GM23338 (cell line): ENCODE data around the gene JAKMIP1. TPM values are rescaled to one million over a fixed set of nuclear protein-coding genes. Genes with fewer than 3 reads are reported as not detected.

Experiments
- ATAC-seq: fragments of 200-7000 bp; cut with Tn5 transposase; 3 replicates; pipeline ENCODE4 v1.9.1; 2020
- DNase-seq: peaks from one replicate; pipeline ENCODE4 v3.0.0-alpha.2; 2015; ENCODE audit warnings: low spot score
- H2AFZ ChIP-seq: fragments of 200-600 bp; sonication (generic); 2 replicates; pipeline ENCODE4 v1.8.0; 2016; ENCODE audit warnings: antibody characterized with exemption, mild to moderate bottlenecking, moderate library complexity
- H3F3A ChIP-seq: fragments of 200-600 bp; sonication (generic); replicated peaks from 2 replicates; pipeline ENCODE4 v1.8.0; 2017; ENCODE audit warnings: antibody characterized with exemption, mixed run types, low read depth
- H3K27ac ChIP-seq: fragments of 200-600 bp; sonication (generic); 2 replicates; pipeline ENCODE4 v1.6.1; 2016; ENCODE audit warnings: low read depth
- H3K27me3 ChIP-seq: fragments of 200-600 bp; sonication (generic); 2 replicates; pipeline ENCODE4 v1.8.0; 2016; ENCODE audit warnings: mild to moderate bottlenecking, mixed run types, moderate library complexity; ENCODE audit not compliant: insufficient read depth
- H3K36me3 ChIP-seq: fragments of 200-600 bp; sonication (generic); 2 replicates; pipeline ENCODE4 v1.8.0; 2016; ENCODE audit warnings: mild to moderate bottlenecking; ENCODE audit not compliant: insufficient read depth
- H3K4me1 ChIP-seq: fragments of 200-600 bp; sonication (generic); 2 replicates; pipeline ENCODE4 v1.8.0; 2016; ENCODE audit warnings: mild to moderate bottlenecking, moderate library complexity; ENCODE audit not compliant: insufficient read depth
- H3K4me2 ChIP-seq: fragments of 200-600 bp; sonication (generic); 2 replicates; pipeline ENCODE4 v1.7.1; 2017; ENCODE audit warnings: mixed run types
- H3K4me3 ChIP-seq: fragments of 200-600 bp; sonication (generic); 2 replicates; pipeline ENCODE4 v1.6.1; 2016; ENCODE audit warnings: mixed run types
- H3K79me2 ChIP-seq: fragments of 200-600 bp; sonication (generic); replicated peaks from 2 replicates; pipeline ENCODE4 v1.8.0; 2017; ENCODE audit warnings: mild to moderate bottlenecking; ENCODE audit not compliant: insufficient read depth
- H3K9me2 ChIP-seq: fragments of 200-600 bp; sonication (generic); 2 replicates; pipeline ENCODE4 v1.8.0; 2017; ENCODE audit not compliant: insufficient read depth
- H4K20me1 ChIP-seq: fragments of 200-600 bp; sonication (generic); replicated peaks from 2 replicates; pipeline ENCODE4 v1.8.0; 2017; ENCODE audit warnings: mild to moderate bottlenecking; ENCODE audit not compliant: insufficient read depth
- H3K27ac Mint-ChIP-seq: 2 replicates; pipeline ENCODE4 v1.8.0; 2020; ENCODE audit warnings: inconsistent platforms, mild to moderate bottlenecking, moderate library complexity, mixed read lengths
- H3K27me3 Mint-ChIP-seq: 3 replicates; pipeline ENCODE4 v1.8.0; 2022; ENCODE audit warnings: low read depth, mild to moderate bottlenecking, moderate library complexity, mixed read lengths, inconsistent platforms; ENCODE audit not compliant: insufficient read depth, poor library complexity
- H3K36me3 Mint-ChIP-seq: 3 replicates; pipeline ENCODE4 v1.8.0; 2021; ENCODE audit warnings: low read depth, mild to moderate bottlenecking, inconsistent platforms, moderate library complexity, mixed read lengths
- H3K4me1 Mint-ChIP-seq: 3 replicates; pipeline ENCODE4 v1.8.0; 2020; ENCODE audit warnings: mild to moderate bottlenecking, inconsistent platforms, mixed read lengths
- H3K4me3 Mint-ChIP-seq: 3 replicates; pipeline ENCODE4 v1.8.0; 2021; ENCODE audit warnings: moderate library complexity, mild to moderate bottlenecking, inconsistent platforms, mixed read lengths
- H3K9me3 Mint-ChIP-seq: 3 replicates; pipeline ENCODE4 v1.8.0; 2020; ENCODE audit warnings: moderate library complexity, mild to moderate bottlenecking, inconsistent platforms, mixed read lengths
- CREB1 ChIP-seq: fragments of 250-450 bp; sonication (Bioruptor Pico); IDR thresholded peaks from 2 replicates; pipeline ENCODE4 v1.5.0; 2020; ENCODE audit warnings: low read depth, mild to moderate bottlenecking, moderate library complexity
- EZH2phosphoT487 ChIP-seq: fragments of 200-600 bp; sonication (generic); IDR thresholded peaks from one replicate; pipeline ENCODE4 v1.8.1; 2018; ENCODE audit warnings: antibody characterized with exemption; ENCODE audit not compliant: unreplicated experiment
- JUNB ChIP-seq: IDR thresholded peaks from one replicate; pipeline ENCODE4 v1.6.1; 2016; ENCODE audit warnings: antibody characterized with exemption; ENCODE audit not compliant: unreplicated experiment
- POLR2AphosphoS5 ChIP-seq: IDR thresholded peaks from 2 replicates; pipeline ENCODE4 v1.6.1; 2016; ENCODE audit warnings: antibody characterized with exemption, low read depth
- STAT1 ChIP-seq: IDR thresholded peaks from one replicate; pipeline ENCODE4 v1.6.1; 2016; ENCODE audit warnings: antibody characterized with exemption; ENCODE audit not compliant: unreplicated experiment
- ZNF114 ChIP-seq: fragments of 250-450 bp; sonication (Bioruptor Pico); IDR thresholded peaks from 2 replicates; pipeline ENCODE4 v1.5.0; 2020; ENCODE audit warnings: mild to moderate bottlenecking, moderate library complexity
- polyA plus RNA-seq: library from polyadenylated mRNA; unstranded; fragments of >200 nt; fragmentation: Nextera tagmentation; extraction: Ambion mirVana; gene quantifications from 2 replicates; pipeline ENCODE4 v1.2.1, GENCODE V29; 2016
- total RNA-seq: library from RNA; depleted of rRNA; stranded (reverse); fragments of >200 nt; shearing (Covaris generic); gene quantifications from 2 replicates; pipeline ENCODE4 v1.2.3, GENCODE V29; 2014
- TF ChIP-seq, protein P1 (sequence below): IDR thresholded peaks from one replicate; pipeline ENCODE4 v1.6.1; 2018; ENCODE audit warnings: antibody characterized with exemption; ENCODE audit not compliant: unreplicated experiment
- TF ChIP-seq, protein P2 (sequence below): fragments of 250-450 bp; sonication (Bioruptor Pico); IDR thresholded peaks from 2 replicates; pipeline ENCODE4 v1.5.0; 2020; ENCODE audit warnings: mild to moderate bottlenecking, moderate library complexity
- TF ChIP-seq, protein P3 (sequence below), 2 experiments: fragments of 200-600 bp in 1 of 2; sonication (generic) in 1 of 2; conservative IDR thresholded peaks; 2 replicates each; pipeline versions ENCODE4 v1.5.1 to v1.6.1; 2016 to 2017; ENCODE audit warnings: antibody characterized with exemption in 2 of 2, low read depth in 2 of 2, mild to moderate bottlenecking in 2 of 2, moderate library complexity in 1 of 2

The JAKMIP1 gene
- total and polyA plus RNA-seq, 2 experiments from 2014 or later: 4.6 to 5.1 TPM

- Mint-ChIP-seq H3K27ac (no peak overlapping the region), H3K9me3 (peaks cover 6% of the 10 kb centered on the region; the same call in 1 of the 3 replicates), H3K4me3 (no peak overlapping the region), H3K27me3 (no peaks in the 10 kb centered on the region), H3K36me3 (peaks cover 17% of the 10 kb centered on the region), H3K4me1 (peaks cover 14% of the 10 kb centered on the region)
- DNase-seq: no peak
- Histone ChIP-seq H2AFZ (no peak overlapping the region), H3K36me3 (0 out of 2 replicates have a peak, but pooled peaks cover 4% of the 10 kb centered on the region), H3K27ac (no peak overlapping the region), H3K4me1 (peaks cover 9% of the 10 kb centered on the region), H3K9me2 (no peaks in the 10 kb centered on the region), H3F3A (no peaks in the 10 kb centered on the region), H3K4me3 (no peak overlapping the region), H3K4me2 (no peak overlapping the region), H3K27me3 (no peaks in the 10 kb centered on the region), H3K79me2 (no peaks in the 10 kb centered on the region), H4K20me1 (no peaks in the 10 kb centered on the region; the same call in 1 of the 2 replicates)
- ATAC-seq: no peak
- TF ChIP-seq, protein P1, sequence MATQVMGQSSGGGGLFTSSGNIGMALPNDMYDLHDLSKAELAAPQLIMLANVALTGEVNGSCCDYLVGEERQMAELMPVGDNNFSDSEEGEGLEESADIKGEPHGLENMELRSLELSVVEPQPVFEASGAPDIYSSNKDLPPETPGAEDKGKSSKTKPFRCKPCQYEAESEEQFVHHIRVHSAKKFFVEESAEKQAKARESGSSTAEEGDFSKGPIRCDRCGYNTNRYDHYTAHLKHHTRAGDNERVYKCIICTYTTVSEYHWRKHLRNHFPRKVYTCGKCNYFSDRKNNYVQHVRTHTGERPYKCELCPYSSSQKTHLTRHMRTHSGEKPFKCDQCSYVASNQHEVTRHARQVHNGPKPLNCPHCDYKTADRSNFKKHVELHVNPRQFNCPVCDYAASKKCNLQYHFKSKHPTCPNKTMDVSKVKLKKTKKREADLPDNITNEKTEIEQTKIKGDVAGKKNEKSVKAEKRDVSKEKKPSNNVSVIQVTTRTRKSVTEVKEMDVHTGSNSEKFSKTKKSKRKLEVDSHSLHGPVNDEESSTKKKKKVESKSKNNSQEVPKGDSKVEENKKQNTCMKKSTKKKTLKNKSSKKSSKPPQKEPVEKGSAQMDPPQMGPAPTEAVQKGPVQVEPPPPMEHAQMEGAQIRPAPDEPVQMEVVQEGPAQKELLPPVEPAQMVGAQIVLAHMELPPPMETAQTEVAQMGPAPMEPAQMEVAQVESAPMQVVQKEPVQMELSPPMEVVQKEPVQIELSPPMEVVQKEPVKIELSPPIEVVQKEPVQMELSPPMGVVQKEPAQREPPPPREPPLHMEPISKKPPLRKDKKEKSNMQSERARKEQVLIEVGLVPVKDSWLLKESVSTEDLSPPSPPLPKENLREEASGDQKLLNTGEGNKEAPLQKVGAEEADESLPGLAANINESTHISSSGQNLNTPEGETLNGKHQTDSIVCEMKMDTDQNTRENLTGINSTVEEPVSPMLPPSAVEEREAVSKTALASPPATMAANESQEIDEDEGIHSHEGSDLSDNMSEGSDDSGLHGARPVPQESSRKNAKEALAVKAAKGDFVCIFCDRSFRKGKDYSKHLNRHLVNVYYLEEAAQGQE: no peak
- TF ChIP-seq POLR2AphosphoS5: no peak
- TF ChIP-seq, protein P2, sequence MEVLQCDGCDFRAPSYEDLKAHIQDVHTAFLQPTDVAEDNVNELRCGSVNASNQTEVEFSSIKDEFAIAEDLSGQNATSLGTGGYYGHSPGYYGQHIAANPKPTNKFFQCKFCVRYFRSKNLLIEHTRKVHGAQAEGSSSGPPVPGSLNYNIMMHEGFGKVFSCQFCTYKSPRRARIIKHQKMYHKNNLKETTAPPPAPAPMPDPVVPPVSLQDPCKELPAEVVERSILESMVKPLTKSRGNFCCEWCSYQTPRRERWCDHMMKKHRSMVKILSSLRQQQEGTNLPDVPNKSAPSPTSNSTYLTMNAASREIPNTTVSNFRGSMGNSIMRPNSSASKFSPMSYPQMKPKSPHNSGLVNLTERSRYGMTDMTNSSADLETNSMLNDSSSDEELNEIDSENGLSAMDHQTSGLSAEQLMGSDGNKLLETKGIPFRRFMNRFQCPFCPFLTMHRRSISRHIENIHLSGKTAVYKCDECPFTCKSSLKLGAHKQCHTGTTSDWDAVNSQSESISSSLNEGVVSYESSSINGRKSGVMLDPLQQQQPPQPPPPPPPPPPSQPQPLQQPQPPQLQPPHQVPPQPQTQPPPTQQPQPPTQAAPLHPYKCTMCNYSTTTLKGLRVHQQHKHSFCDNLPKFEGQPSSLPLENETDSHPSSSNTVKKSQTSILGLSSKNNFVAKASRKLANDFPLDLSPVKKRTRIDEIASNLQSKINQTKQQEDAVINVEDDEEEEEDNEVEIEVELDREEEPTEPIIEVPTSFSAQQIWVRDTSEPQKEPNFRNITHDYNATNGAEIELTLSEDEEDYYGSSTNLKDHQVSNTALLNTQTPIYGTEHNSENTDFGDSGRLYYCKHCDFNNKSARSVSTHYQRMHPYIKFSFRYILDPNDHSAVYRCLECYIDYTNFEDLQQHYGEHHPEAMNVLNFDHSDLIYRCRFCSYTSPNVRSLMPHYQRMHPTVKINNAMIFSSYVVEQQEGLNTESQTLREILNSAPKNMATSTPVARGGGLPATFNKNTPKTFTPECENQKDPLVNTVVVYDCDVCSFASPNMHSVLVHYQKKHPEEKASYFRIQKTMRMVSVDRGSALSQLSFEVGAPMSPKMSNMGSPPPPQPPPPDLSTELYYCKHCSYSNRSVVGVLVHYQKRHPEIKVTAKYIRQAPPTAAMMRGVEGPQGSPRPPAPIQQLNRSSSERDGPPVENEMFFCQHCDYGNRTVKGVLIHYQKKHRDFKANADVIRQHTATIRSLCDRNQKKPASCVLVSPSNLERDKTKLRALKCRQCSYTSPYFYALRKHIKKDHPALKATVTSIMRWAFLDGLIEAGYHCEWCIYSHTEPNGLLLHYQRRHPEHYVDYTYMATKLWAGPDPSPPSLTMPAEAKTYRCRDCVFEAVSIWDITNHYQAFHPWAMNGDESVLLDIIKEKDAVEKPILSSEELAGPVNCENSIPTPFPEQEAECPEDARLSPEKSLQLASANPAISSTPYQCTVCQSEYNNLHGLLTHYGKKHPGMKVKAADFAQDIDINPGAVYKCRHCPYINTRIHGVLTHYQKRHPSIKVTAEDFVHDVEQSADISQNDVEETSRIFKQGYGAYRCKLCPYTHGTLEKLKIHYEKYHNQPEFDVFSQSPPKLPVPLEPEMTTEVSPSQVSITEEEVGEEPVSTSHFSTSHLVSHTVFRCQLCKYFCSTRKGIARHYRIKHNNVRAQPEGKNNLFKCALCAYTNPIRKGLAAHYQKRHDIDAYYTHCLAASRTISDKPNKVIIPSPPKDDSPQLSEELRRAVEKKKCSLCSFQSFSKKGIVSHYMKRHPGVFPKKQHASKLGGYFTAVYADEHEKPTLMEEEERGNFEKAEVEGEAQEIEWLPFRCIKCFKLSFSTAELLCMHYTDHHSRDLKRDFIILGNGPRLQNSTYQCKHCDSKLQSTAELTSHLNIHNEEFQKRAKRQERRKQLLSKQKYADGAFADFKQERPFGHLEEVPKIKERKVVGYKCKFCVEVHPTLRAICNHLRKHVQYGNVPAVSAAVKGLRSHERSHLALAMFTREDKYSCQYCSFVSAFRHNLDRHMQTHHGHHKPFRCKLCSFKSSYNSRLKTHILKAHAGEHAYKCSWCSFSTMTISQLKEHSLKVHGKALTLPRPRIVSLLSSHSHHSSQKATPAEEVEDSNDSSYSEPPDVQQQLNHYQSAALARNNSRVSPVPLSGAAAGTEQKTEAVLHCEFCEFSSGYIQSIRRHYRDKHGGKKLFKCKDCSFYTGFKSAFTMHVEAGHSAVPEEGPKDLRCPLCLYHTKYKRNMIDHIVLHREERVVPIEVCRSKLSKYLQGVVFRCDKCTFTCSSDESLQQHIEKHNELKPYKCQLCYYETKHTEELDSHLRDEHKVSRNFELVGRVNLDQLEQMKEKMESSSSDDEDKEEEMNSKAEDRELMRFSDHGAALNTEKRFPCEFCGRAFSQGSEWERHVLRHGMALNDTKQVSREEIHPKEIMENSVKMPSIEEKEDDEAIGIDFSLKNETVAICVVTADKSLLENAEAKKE: no peak
- TF ChIP-seq ZNF114 (CRISPR knock-in tag): no peak
- no peak for TF ChIP-seq STAT1
- TF ChIP-seq EZH2phosphoT487: no peak
- TF ChIP-seq JUNB: no peak
- TF ChIP-seq CREB1 (CRISPR knock-in tag): no peak
- TF ChIP-seq, protein P3, sequence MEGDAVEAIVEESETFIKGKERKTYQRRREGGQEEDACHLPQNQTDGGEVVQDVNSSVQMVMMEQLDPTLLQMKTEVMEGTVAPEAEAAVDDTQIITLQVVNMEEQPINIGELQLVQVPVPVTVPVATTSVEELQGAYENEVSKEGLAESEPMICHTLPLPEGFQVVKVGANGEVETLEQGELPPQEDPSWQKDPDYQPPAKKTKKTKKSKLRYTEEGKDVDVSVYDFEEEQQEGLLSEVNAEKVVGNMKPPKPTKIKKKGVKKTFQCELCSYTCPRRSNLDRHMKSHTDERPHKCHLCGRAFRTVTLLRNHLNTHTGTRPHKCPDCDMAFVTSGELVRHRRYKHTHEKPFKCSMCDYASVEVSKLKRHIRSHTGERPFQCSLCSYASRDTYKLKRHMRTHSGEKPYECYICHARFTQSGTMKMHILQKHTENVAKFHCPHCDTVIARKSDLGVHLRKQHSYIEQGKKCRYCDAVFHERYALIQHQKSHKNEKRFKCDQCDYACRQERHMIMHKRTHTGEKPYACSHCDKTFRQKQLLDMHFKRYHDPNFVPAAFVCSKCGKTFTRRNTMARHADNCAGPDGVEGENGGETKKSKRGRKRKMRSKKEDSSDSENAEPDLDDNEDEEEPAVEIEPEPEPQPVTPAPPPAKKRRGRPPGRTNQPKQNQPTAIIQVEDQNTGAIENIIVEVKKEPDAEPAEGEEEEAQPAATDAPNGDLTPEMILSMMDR (conservative IDR thresholded peaks at IDR 0.05; ENCODE audit: low read depth in 2 of 2): no peak
Observed at GRCh38 chr4:6085691-6086628, 114.4 kb downstream of the JAKMIP1 start.
